Astrocyte (in vitro differentiated cells and primary cell): Measurements from ENCODE around the gene LRRTM4.

ENCODE experiments used
- CTCF ChIP-seq: IDR thresholded peaks from 2 replicates; pipeline ENCODE4 v1.5.1; 2011; ENCODE audit warnings: low read depth, mild to moderate bottlenecking, inconsistent platforms, low read length, moderate library complexity; ENCODE audit not compliant: insufficient read depth
- EZH2 ChIP-seq: IDR thresholded peaks from 2 replicates; pipeline ENCODE4 v1.6.1; 2012; ENCODE audit warnings: mild to moderate bottlenecking, low read length, inconsistent platforms; ENCODE audit not compliant: insufficient read depth

- no peak for TF ChIP-seq CTCF
- no peak for TF ChIP-seq EZH2
Measured at GRCh38 chr2:77021161-77021560, 501.0 kb downstream of the LRRTM4 start.
